ENCODE measurements around the gene DEDD.

The DEDD gene

GRCh38 chr1:161071886-161072371, 60.5 kb downstream of the DEDD start:
- peak; percentile 76 for DNase-seq
